Tibial nerve (tissue), 4 donors: ENCODE measurements around the gene SH3YL1. TPM values are rescaled to one million over a fixed set of nuclear protein-coding genes. Genes with fewer than 3 reads are reported as not detected.

Experiments
- DNase-seq, 2 donors: peaks; one replicate each; pipeline ENCODE4 v3.0.0-alpha.2; 2019; ENCODE audit warnings: low spot score in 2 of 2
- H3K27ac ChIP-seq, 4 donors: fragments of 200-600 bp; sonication (generic) in 3 of 4; one replicate each; pipeline ENCODE4 v1.5.1; 2017 to 2019; ENCODE audit warnings: mild to moderate bottlenecking in 1 of 4
- H3K27me3 ChIP-seq, 2 donors: fragments of 200-600 bp; sonication (generic) in 1 of 2; one replicate each; pipeline versions ENCODE4 v1.5.1 to v1.6.0; 2017 to 2019
- H3K36me3 ChIP-seq, 3 donors: fragments of 200-600 bp; sonication (generic); one replicate each; pipeline ENCODE4 v1.5.1; 2018 to 2019
- H3K4me1 ChIP-seq, 4 donors: fragments of 200-600 bp; sonication (generic) in 3 of 4; one replicate each; pipeline ENCODE4 v1.5.1; 2017 to 2019
- H3K4me3 ChIP-seq, 4 donors: fragments of 200-600 bp; sonication (generic) in 3 of 4; one replicate each; pipeline ENCODE4 v1.5.1; 2017 to 2019; ENCODE audit warnings: mild to moderate bottlenecking in 1 of 4, moderate library complexity in 1 of 4
- H3K9me3 ChIP-seq, 4 donors: fragments of 200-600 bp; sonication (generic) in 3 of 4; one replicate each; pipeline ENCODE4 v1.5.1; 2017 to 2019
- CTCF ChIP-seq, 5 experiments: fragments of 200-600 bp in 3 of 5; fragments of 450-650 bp in 2 of 5; sonication (generic) in 3 of 5; IDR thresholded peaks; one replicate each; pipeline ENCODE4 v1.5.1; 2016 to 2019; ENCODE audit warnings: antibody characterized with exemption in 5 of 5, mild to moderate bottlenecking in 3 of 5, moderate library complexity in 2 of 5
- EP300 ChIP-seq, 2 donors: sonication (generic); formaldehyde crosslinking; IDR thresholded peaks; one replicate each; pipeline ENCODE4 v1.6.1; 2017; ENCODE audit warnings: antibody characterized with exemption in 2 of 2, mild to moderate bottlenecking in 1 of 2
- POLR2A ChIP-seq, 2 donors: fragments of 450-650 bp; IDR thresholded peaks; one replicate each; pipeline ENCODE4 v1.6.1; 2017; ENCODE audit warnings: antibody characterized with exemption in 2 of 2, mild to moderate bottlenecking in 2 of 2, moderate library complexity in 2 of 2
- WGBS, 2 donors: methylation state at CpG; one replicate each; pipeline ENCODE4 v1.1.5; 2018; 5-methylcytosine and 5-hydroxymethylcytosine counted together
- total RNA-seq, 4 donors: library from RNA; depleted of rRNA; stranded (reverse); fragments of >200 nt; gene quantifications; one replicate each; pipeline ENCODE4 v1.1.0, GENCODE V29; 2016

Gene SH3YL1
- total RNA-seq, 4 donors from 2014 or later, result 22.2 to 36.0 (median 30.0) TPM

GRCh38 chr2:286035-286434 is 22.2 kb upstream of the SH3YL1 start:
- TF ChIP-seq EP300 (IDR thresholded peaks at IDR 0.05) (no peak), POLR2A (IDR thresholded peaks at IDR 0.05) (no peak), CTCF (IDR thresholded peaks at IDR 0.05) (no peak)
- WGBS, 2 donors, result 87% methylated on average over 6 of the region's 6 CpGs
- H3K27me3 ChIP-seq, result peaks cover 0 to 46% of the 10 kb centered on the region in 2 donors
- H3K4me1 ChIP-seq, result peaks cover 0 to 56% (median 15%) of the 10 kb centered on the region in 4 donors
- H3K9me3 ChIP-seq, result no peaks in the 10 kb centered on the region
- H3K36me3 ChIP-seq, result peaks cover 0 to 19% (median 0%) of the 10 kb centered on the region in 3 donors
- no peak overlapping the region for H3K27ac ChIP-seq
- no peak for DNase-seq
- H3K4me3 ChIP-seq, result no peak overlapping the region

- H3K4me3 ChIP-seq, result no peak overlapping the region
- TF ChIP-seq EP300 (IDR thresholded peaks at IDR 0.05) (peak in 1 of 2 donors; percentile 44), POLR2A (IDR thresholded peaks at IDR 0.05) (no peak)
- H3K4me1 ChIP-seq, result peaks cover 0 to 56% (median 15%) of the 10 kb centered on the region in 4 donors
- peaks cover 0 to 24% (median 0%) of the 10 kb centered on the region in 3 donors for H3K36me3 ChIP-seq
- DNase-seq, result no peak
- no peak overlapping the region for H3K27ac ChIP-seq
- WGBS, 2 donors, result 39 to 50% methylated on average over 1 of the region's 1 CpG
- H3K27me3 ChIP-seq, result peaks cover 0 to 41% of the 10 kb centered on the region in 2 donors
- no peaks in the 10 kb centered on the region for H3K9me3 ChIP-seq
Measured at GRCh38 chr2:285531-285930, 21.7 kb upstream of the SH3YL1 start.

- no peak overlapping the region for H3K27ac ChIP-seq
Measured at GRCh38 chr2:284896-285492, 21.2 kb upstream of the SH3YL1 start.

GRCh38 chr2:283996-284794 is 20.4 kb upstream of the SH3YL1 start:
- Histone ChIP-seq H3K27ac (no peak overlapping the region), H3K9me3 (no peaks in the 10 kb centered on the region), H3K4me3 (no peak overlapping the region), H3K36me3 (peaks cover 0 to 35% (median 0%) of the 10 kb centered on the region in 3 donors), H3K27me3 (peaks cover 0 to 28% of the 10 kb centered on the region in 2 donors), H3K4me1 (peaks cover 0 to 43% (median 7%) of the 10 kb centered on the region in 4 donors)
- WGBS, 2 donors, result 80 to 84% methylated on average over 4 of the region's 4 CpGs
- TF ChIP-seq POLR2A (IDR thresholded peaks at IDR 0.05), result no peak
- TF ChIP-seq CTCF (IDR thresholded peaks at IDR 0.05), result no peak
- no peak for TF ChIP-seq EP300 (IDR thresholded peaks at IDR 0.05)
- no peak for DNase-seq

More at GRCh38 chr2:284896-285492, 21.2 kb upstream of the SH3YL1 start:
- Histone ChIP-seq H3K9me3 (no peaks in the 10 kb centered on the region), H3K36me3 (peaks cover 0 to 29% (median 0%) of the 10 kb centered on the region in 3 donors), H3K27me3 (peaks cover 0 to 36% of the 10 kb centered on the region in 2 donors), H3K4me3 (no peak overlapping the region), H3K4me1 (peaks cover 0 to 51% (median 12%) of the 10 kb centered on the region in 4 donors)
- no peak for DNase-seq
- TF ChIP-seq CTCF (IDR thresholded peaks at IDR 0.05) (no peak), POLR2A (IDR thresholded peaks at IDR 0.05) (no peak), EP300 (IDR thresholded peaks at IDR 0.05) (no peak)
- 66 to 70% methylated on average over 13 of the region's 13 CpGs for WGBS, 2 donors

GRCh38 chr2:282371-283263 is 18.8 kb upstream of the SH3YL1 start:
- peaks cover 0 to 51% (median 0%) of the 10 kb centered on the region in 3 donors for H3K36me3 ChIP-seq
- peaks cover 0 to 16% of the 10 kb centered on the region in 2 donors for H3K27me3 ChIP-seq
- no peak overlapping the region for H3K4me3 ChIP-seq
- TF ChIP-seq CTCF (IDR thresholded peaks at IDR 0.05) (no peak), EP300 (IDR thresholded peaks at IDR 0.05) (no peak), POLR2A (IDR thresholded peaks at IDR 0.05) (no peak)
- no peak for DNase-seq
- no peaks in the 10 kb centered on the region for H3K9me3 ChIP-seq
- H3K4me1 ChIP-seq, result peaks cover 0 to 28% (median 2%) of the 10 kb centered on the region in 4 donors
- 93% methylated on average over 12 of the region's 12 CpGs for WGBS, 2 donors
- no peak overlapping the region for H3K27ac ChIP-seq
